Neural crest cell (in vitro differentiated cells): Measurements from ENCODE around the gene C14orf119. TPM values are rescaled to one million over a fixed set of nuclear protein-coding genes. Genes with fewer than 3 reads are reported as not detected.

ENCODE experiments used
- DNase-seq: peaks from one replicate; pipeline ENCODE4 v3.0.0; 2021; ENCODE audit warnings: low read depth, mixed read lengths, low spot score
- H3K27ac Mint-ChIP-seq: one replicate; pipeline ENCODE4 v1.8.0; 2021; ENCODE audit warnings: mild to moderate bottlenecking, mixed read lengths; ENCODE audit not compliant: unreplicated experiment
- H3K27me3 Mint-ChIP-seq: 2 replicates; pipeline ENCODE4 v1.8.0; 2021; ENCODE audit warnings: low read depth, mild to moderate bottlenecking, mixed read lengths
- H3K36me3 Mint-ChIP-seq: 2 replicates; pipeline ENCODE4 v1.8.0; 2021; ENCODE audit warnings: low read depth, mild to moderate bottlenecking, mixed read lengths
- H3K4me1 Mint-ChIP-seq: 2 replicates; pipeline ENCODE4 v1.8.0; 2021; ENCODE audit warnings: mixed read lengths
- H3K4me3 Mint-ChIP-seq: one replicate; pipeline ENCODE4 v1.8.0; 2021; ENCODE audit warnings: mild to moderate bottlenecking, mixed read lengths
- H3K9me3 Mint-ChIP-seq: 2 replicates; pipeline ENCODE4 v1.8.0; 2021; ENCODE audit warnings: mixed read lengths
- CTCF ChIP-seq: fragments of 200-600 bp; sonication (generic); conservative IDR thresholded peaks from 2 replicates; pipeline ENCODE4 v1.5.0; 2021; ENCODE audit warnings: antibody characterized with exemption, mild to moderate bottlenecking
- total RNA-seq: library from RNA; stranded (reverse); gene quantifications from 2 replicates; pipeline ENCODE4 v1.2.1, GENCODE V29; 2021

The C14orf119 gene
- total RNA-seq, 1 donor from 2014 or later: 48.6 TPM

- Mint-ChIP-seq H3K36me3 (no peaks in the 10 kb centered on the region), H3K27ac (no peak overlapping the region), H3K4me1 (no peaks in the 10 kb centered on the region), H3K27me3 (no peaks in the 10 kb centered on the region), H3K9me3 (no peaks in the 10 kb centered on the region), H3K4me3 (no peak overlapping the region)
- TF ChIP-seq CTCF: no peak
- DNase-seq: no peak
Observed at GRCh38 chr14:23141706-23142444, 46.6 kb downstream of the C14orf119 start.

- Mint-ChIP-seq H3K4me3 (no peak overlapping the region), H3K9me3 (peaks cover 3% of the 10 kb centered on the region), H3K4me1 (no peaks in the 10 kb centered on the region), H3K36me3 (no peaks in the 10 kb centered on the region), H3K27me3 (no peaks in the 10 kb centered on the region), H3K27ac (peak overlapping the region; percentile 15)
- no peak for DNase-seq
- no peak for TF ChIP-seq CTCF
Observed at GRCh38 chr14:23142826-23143225, 47.5 kb downstream of the C14orf119 start.

- Mint-ChIP-seq H3K27me3 (no peaks in the 10 kb centered on the region), H3K4me1 (no peaks in the 10 kb centered on the region), H3K36me3 (no peaks in the 10 kb centered on the region), H3K4me3 (no peak overlapping the region), H3K27ac (no peak overlapping the region), H3K9me3 (peaks cover 3% of the 10 kb centered on the region)
- DNase-seq: no peak
- no peak for TF ChIP-seq CTCF
Observed at GRCh38 chr14:23143911-23144310, 48.6 kb downstream of the C14orf119 start.

- Mint-ChIP-seq H3K27ac (no peak overlapping the region), H3K4me3 (no peak overlapping the region), H3K9me3 (peaks cover 3% of the 10 kb centered on the region), H3K36me3 (no peaks in the 10 kb centered on the region), H3K4me1 (no peaks in the 10 kb centered on the region), H3K27me3 (no peaks in the 10 kb centered on the region)
- TF ChIP-seq CTCF: no peak
- no peak for DNase-seq
Observed at GRCh38 chr14:23145794-23146350, 50.6 kb downstream of the C14orf119 start.

GRCh38 chr14:23146351-23146910 lies 51.1 kb downstream of the C14orf119 start:
- H3K27me3 Mint-ChIP-seq: no peaks in the 10 kb centered on the region
- no peak overlapping the region for H3K4me3 Mint-ChIP-seq
- H3K27ac Mint-ChIP-seq: no peak overlapping the region
- TF ChIP-seq CTCF: no peak
- peaks cover 3% of the 10 kb centered on the region for H3K9me3 Mint-ChIP-seq
- no peak for DNase-seq
- H3K4me1 Mint-ChIP-seq: no peaks in the 10 kb centered on the region
- H3K36me3 Mint-ChIP-seq: no peaks in the 10 kb centered on the region
